MV-4-11 (cell line): ENCODE results near the gene B3GALT5.

Source experiments
- DNase-seq: peaks from one replicate; lab custom pipeline; 2025; lab: John Stamatoyannopoulos, UW

The B3GALT5 gene

DNA sequence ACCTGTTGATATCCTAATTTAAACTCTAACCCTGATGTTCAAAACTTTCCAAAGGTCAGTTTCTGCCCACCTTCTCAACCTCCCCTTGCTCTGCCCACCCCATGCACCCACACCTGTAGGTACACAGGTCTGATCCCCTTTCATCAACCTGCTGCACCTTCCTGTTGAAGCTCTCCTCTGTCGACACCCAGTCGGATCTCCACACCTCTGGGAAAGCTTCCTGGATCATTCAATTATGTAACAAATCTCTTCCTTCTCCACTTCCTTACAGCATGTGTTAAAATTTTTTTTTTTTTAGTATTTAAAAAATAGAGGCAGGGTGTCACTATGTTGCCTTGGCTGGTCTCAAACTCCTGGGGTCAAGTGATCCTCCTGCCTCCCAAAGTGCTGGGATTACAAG, 87.6 kb downstream of the B3GALT5 start:
- DNase-seq = no peak

DNA sequence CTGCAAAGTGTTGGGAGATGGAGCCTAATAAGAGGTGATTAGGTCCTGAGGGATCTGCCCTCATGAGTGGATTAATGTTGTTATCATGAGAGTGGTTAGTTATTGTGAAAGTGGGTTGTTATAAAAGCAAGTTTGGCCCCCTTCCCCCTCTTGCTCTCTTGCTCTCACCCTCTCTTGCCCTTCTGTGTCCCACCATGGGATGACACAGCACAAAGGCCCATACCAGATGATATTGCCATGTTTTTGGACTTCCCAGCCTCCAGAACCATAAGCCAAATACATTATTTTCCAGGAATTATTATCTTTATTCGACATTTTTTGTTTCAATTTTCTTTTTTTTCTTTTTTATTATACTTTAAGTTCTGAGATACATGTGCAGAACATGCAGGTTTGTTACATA, 90.8 kb downstream of the B3GALT5 start:
- DNase-seq = no peak

DNA sequence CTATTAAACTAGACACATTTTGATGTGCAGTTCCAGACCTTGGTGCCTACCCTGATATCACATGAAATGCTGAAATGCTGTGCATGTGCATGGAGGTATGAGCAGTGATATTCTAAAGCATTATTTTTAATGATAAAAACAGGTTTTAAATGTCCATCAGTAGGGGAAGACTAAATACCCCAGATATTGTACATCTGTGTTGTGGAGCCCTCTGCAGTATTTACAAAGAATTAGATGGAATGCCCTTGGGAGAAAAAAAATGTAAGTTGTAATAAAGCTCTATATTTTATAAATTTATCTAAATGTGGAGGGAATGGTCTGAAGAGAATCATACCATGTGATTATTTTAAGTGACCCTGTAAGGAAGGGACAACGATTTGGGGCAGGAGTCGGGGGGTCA, 93.1 kb downstream of the B3GALT5 start:
- DNase-seq = no peak

DNA sequence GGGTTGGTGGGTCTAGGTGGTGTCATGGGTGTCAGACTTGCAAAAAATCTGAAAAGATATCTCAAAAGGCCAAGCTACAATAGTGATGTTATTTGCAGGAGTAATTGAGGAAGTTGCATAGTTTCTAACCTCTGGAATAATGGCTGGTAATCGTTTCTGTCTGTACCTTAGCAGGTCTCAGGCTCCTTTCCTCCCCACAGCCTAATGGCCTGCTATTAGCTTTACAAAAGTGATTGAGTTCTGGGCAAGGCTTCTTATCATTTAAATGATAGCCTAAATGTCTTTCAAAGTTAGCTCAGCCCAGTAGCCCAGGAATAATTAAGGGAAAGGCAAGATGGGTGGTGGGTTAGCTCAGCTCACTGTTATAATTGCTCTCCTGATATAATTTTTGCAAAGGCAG, 94.6 kb downstream of the B3GALT5 start:
- no peak for DNase-seq

DNA sequence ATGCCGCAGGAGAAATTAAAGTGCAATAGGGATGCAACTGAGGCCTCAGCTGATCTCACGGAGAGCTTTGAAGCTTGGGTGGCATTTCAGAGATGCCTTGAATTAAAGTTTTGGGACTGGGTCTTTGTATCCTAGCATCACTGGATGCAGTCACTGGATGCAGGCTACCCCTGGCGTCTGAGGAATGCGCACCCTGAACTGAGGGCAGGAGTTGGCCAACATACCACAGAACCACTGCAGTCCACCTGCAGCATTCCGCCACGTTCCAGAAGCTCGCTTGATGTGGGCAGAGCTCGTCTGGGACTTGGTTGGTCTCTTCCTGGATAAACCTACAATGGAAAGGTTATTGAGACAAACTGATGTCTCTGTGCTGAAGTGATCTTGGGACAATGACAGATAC, 98.1 kb downstream of the B3GALT5 start:
- DNase-seq = no peak

DNA sequence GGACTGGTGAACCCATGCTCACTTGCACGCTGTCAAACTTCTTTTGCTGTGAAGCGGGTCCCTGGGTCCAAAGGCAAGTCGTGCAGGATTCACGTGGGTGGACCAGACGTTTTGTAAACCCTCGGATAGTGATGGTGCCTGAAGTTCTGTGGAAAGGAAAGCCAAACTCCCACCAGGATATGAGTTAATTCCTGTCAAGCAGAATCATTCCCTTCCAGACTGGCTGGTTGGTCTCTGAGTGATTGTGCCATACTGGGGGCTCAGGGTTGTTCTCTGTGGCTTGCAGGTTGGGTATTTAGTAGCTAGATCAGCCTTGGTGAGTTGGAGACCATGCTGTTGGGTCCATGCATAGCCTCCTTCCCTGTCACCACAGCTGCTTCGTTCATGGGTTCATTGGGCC, 99.5 kb downstream of the B3GALT5 start:
- DNase-seq = no peak

DNA sequence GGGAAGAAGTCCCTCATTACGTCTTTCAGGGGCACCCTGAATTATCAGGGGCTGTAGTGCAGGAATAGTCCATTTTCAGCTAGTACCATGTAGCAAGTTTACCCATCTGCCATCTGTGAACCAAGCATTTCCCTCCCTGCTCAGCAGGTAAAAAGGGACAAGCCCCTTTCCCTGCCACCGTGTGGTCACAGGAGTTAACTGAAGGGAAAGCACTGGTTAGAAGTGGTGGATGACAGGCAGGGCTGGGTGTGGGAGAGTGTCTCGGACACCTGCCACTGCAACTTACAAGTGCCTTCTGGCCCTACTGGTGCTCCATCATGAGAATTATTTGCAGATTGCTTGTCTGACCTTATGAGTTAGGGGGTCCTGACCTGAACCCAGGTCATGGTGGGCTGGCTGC, 100.2 kb downstream of the B3GALT5 start:
- DNase-seq = no peak

DNA sequence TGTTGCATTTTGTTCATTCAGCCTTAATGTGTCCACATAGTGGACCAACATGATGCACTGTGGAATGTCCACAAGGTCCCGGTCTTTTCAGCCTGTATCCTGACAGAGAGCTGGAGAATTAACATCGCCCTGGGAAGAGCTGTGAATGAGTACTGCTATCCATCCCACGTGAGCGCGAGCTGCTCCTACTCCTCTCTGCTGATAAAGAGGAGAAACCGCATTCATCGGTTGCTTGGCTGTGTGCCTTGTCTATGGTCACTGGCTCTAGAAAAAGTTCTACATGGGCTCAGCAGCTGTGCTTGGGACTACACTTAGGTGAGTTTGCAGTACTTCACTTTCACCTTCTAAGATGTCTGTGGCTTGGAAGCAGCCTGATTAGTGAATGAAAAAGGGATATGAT, 101.2 kb downstream of the B3GALT5 start:
- no peak for DNase-seq

DNA sequence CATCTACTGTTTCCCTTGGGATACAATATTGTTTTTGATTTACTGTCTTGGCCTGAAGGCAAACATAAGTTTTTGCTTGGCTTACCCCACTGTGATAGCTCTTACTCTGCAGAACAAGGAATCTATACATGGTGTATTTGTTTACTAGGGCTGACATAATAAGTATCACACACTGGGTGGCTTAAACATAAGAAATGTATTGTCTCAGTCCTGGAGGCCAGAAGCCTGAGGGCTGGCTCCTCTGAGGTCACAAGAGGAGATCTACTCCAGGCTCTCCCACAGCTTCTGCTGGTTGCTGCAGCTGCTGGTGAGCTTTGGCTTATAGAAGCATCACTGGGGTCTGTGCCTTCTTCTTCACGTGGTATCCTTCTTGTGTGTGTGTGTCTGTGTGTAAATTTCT, 101.6 kb downstream of the B3GALT5 start:
- no peak for DNase-seq

DNA sequence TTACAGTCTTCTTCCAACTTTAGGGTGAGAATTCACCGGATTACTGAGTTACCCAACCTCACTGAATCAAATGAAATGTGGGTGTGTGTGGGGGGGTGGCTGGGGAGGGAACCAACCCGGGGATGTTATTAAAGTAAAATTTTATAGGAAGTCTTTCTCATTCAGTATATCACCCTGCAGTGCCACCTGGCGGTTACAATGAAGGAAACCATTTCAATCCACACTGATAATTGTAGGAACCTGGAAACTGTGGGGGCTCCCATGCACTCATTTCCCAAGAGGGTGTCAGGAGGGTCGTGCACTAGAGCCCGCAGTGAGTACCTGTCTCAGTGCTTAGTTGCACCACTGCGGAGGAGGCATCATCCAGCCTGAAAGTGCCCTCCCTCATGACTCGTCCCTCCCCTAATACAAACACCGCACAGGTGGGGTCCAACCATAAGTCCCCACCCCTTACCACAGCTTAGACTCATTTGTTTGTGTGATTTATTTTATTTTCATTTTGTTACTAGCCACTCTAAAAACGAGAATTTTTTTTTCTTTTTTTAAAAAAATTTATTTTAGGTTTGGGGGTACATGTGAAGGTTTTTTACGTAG, 103.2 kb downstream of the B3GALT5 start:
- no peak for DNase-seq

DNA sequence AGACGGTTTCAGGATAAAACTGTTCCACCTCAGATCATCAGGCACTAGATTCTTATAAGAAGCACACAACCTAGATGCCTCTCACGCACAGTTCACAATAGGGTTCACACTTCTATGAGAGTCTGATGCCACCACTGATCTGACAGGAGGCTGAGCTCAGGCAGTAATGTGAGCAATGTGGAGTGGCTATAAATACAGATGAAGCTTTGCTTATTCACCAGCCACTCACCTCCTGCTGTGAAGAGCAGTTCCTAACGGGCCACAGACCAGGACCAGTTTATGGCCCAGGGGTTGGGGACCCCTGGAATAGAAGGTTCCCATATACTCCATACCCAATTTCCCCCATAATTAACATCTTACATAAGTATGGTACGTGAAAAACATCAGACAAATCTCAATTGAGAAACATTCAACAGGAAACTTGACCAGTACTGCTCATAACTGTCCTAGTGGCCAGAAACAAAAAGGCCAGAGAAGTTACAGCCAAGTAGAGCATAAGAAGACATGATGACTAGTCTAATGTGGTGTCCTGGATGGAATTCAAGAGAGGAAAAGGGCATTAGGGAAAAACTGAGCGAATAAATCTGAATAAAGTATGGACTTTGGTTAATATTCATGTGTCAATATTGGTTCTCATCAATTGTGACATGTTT, 107.5 kb downstream of the B3GALT5 start:
- DNase-seq = no peak

DNA sequence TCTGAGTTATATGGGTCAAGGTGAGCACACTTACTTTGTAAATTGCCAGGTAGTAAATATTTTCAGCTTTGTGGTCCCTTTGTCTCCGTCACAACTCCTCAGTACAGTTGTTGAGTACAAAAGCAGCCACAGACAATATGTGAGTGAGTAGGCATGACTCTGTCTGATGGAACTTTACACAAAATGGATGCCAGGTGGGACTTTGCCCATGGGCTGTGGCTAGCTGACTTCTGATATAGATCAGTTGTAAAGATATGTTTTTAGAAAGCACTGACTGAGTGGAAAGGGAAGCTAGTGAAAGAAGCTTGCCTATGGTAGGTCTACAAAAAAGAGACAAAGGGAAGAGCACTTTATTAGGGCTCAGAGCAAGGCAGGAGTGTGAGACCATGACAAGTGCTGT, 109.1 kb downstream of the B3GALT5 start:
- DNase-seq = no peak
